ENCODE results near the gene PPP1R17.

The PPP1R17 gene

DNA sequence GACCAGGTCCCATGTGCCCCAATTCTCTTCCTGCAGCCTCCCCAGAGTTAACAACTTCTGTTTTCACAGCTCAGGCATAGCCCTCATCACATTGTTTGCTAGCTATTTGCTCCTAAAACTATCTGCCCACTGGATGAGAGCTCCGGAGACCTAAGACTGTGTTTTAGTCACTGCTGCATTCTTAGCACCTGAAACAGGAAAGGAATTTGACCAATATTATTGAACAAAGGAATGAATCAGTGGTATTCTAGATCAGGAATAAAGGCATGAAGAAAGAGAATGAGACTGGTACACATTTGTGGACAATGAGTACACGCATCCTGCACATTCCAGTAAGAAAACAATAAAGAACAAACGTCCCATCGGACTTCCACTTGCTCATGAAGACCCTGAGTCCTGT, 54.8 kb downstream of the PPP1R17 start:
- TF ChIP-seq ZNF169 (tag by site-specific recombination; IDR thresholded peaks at IDR 0.05): no peak
- TF ChIP-seq SCRT2 (tag by site-specific recombination; IDR thresholded peaks at IDR 0.05): no peak
- TF ChIP-seq, protein P1, sequence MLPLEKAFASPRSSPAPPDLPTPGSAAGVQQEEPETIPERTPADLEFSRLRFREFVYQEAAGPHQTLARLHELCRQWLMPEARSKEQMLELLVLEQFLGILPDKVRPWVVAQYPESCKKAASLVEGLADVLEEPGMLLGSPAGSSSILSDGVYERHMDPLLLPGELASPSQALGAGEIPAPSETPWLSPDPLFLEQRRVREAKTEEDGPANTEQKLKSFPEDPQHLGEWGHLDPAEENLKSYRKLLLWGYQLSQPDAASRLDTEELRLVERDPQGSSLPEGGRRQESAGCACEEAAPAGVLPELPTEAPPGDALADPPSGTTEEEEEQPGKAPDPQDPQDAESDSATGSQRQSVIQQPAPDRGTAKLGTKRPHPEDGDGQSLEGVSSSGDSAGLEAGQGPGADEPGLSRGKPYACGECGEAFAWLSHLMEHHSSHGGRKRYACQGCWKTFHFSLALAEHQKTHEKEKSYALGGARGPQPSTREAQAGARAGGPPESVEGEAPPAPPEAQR (tag by site-specific recombination; IDR thresholded peaks at IDR 0.05): no peak
- TF ChIP-seq, protein P2, sequence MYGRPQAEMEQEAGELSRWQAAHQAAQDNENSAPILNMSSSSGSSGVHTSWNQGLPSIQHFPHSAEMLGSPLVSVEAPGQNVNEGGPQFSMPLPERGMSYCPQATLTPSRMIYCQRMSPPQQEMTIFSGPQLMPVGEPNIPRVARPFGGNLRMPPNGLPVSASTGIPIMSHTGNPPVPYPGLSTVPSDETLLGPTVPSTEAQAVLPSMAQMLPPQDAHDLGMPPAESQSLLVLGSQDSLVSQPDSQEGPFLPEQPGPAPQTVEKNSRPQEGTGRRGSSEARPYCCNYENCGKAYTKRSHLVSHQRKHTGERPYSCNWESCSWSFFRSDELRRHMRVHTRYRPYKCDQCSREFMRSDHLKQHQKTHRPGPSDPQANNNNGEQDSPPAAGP (tag by site-specific recombination; IDR thresholded peaks at IDR 0.05): no peak
- TF ChIP-seq HOXC10 (CRISPR knock-in tag; IDR thresholded peaks at IDR 0.05): no peak
- TF ChIP-seq ZFP41 (tag by site-specific recombination; IDR thresholded peaks at IDR 0.05; ENCODE audit: borderline replicate concordance): no peak
- TF ChIP-seq ZNF24 (tag by site-specific recombination; IDR thresholded peaks at IDR 0.05): no peak
- TF ChIP-seq MEIS1 (CRISPR knock-in tag; IDR thresholded peaks at IDR 0.05; ENCODE audit: borderline replicate concordance): no peak
- TF ChIP-seq ZNF274 (IDR thresholded peaks at IDR 0.05; ENCODE audit: low read length): no peak
- TF ChIP-seq ZNF274 (tag by site-specific recombination; IDR thresholded peaks at IDR 0.05; ENCODE audit: borderline replicate concordance): no peak
- no peak for TF ChIP-seq ZNF133 (tag by site-specific recombination; IDR thresholded peaks at IDR 0.05)
- TF ChIP-seq ZXDB (tag by site-specific recombination; IDR thresholded peaks at IDR 0.05): no peak
- no peak for TF ChIP-seq ZSCAN30 (tag by site-specific recombination; IDR thresholded peaks at IDR 0.05)
- TF ChIP-seq SP2 (tag by site-specific recombination; IDR thresholded peaks at IDR 0.05): no peak
- no peak for TF ChIP-seq ZNF768 (tag by site-specific recombination; IDR thresholded peaks at IDR 0.05)
- TF ChIP-seq PRDM1 (tag by site-specific recombination; IDR thresholded peaks at IDR 0.05): no peak
- no peak for TF ChIP-seq ZNF19 (tag by site-specific recombination; IDR thresholded peaks at IDR 0.05; ENCODE audit: low read depth)
- Histone ChIP-seq H3K27ac (ENCODE audit: extremely low read depth, low read depth, low read length) (no peak overlapping the region), H3K4me1 (ENCODE audit: control insufficient read depth, insufficient read depth, low read length) (no peaks in the 10 kb centered on the region), H3K36me3 (ENCODE audit: control insufficient read depth in 2 of 2, insufficient read depth in 1 of 2, low read length in 2 of 2) (no peaks in the 10 kb centered on the region), H3K9me3 (ENCODE audit: control insufficient read depth, insufficient read depth, low read depth, low read length) (no peaks in the 10 kb centered on the region), H3K4me3 (ENCODE audit: low read depth, low read length) (no peak overlapping the region)
- ChIA-PET CTCF (interaction anchor here (0.5 to 1.4 kb wide), 2 partner anchors 14 to 468 kb away, joined by 3 read pairs; no protein-coding TSS in a partner anchor), POLR2A (no interaction called here)

DNA sequence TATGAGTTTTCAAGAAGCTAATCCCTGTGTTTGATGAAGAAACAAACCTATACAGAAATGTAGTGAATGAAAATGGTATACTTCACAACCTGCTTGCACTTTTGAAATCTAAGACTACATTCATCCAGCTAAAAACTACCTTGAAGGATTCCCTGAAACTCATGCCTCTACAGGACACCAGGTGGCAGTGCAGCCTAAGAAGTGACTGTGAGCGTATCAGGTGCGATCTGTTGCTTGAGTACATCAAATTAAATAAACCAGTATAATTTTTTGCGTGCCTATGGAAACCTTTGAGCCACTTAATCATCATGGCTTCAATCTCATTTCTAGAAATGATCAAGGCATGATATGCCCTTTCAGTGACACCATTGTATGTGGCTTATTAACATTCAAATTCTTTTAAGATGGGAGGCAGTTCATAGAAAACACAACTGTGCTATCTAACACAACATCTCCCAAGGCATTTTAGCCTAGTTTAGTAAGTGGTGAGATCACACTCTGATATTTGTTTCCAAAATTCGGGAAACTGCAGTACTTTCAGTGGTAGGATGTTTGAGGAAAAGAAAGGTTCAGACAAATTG, 57.4 kb downstream of the PPP1R17 start:
- Histone ChIP-seq H3K27ac (ENCODE audit: extremely low read depth, low read depth, low read length) (no peak overlapping the region), H3K4me1 (ENCODE audit: control insufficient read depth, insufficient read depth, low read length) (no peaks in the 10 kb centered on the region), H3K4me3 (ENCODE audit: low read depth, low read length) (no peak overlapping the region), H3K36me3 (ENCODE audit: control insufficient read depth in 2 of 2, insufficient read depth in 1 of 2, low read length in 2 of 2) (no peaks in the 10 kb centered on the region), H3K9me3 (ENCODE audit: control insufficient read depth, insufficient read depth, low read depth, low read length) (no peaks in the 10 kb centered on the region)
- CTCF ChIA-PET: interaction anchor here (0.6 to 3.7 kb wide), 29 partner anchors 10 to 1713 kb away, joined by 3 to 62 read pairs (median 4); no protein-coding TSS in a partner anchor
- TF ChIP-seq ZNF391 (tag by site-specific recombination; IDR thresholded peaks at IDR 0.05; ENCODE audit: borderline replicate concordance, low read depth) (no peak), SCRT2 (tag by site-specific recombination; IDR thresholded peaks at IDR 0.05) (peak; percentile 94), SCRT1 (tag by site-specific recombination; IDR thresholded peaks at IDR 0.05; ENCODE audit: borderline replicate concordance) (peak; percentile 63; the same call in 1 of the 2 replicates), ZNF146 (tag by site-specific recombination; IDR thresholded peaks at IDR 0.05) (no peak), ZNF654 (tag by site-specific recombination; IDR thresholded peaks at IDR 0.05; ENCODE audit: low read depth) (peak; percentile 68), ZNF302 (tag by site-specific recombination; IDR thresholded peaks at IDR 0.05; ENCODE audit: low read depth) (no peak)
- TF ChIP-seq, protein P3, sequence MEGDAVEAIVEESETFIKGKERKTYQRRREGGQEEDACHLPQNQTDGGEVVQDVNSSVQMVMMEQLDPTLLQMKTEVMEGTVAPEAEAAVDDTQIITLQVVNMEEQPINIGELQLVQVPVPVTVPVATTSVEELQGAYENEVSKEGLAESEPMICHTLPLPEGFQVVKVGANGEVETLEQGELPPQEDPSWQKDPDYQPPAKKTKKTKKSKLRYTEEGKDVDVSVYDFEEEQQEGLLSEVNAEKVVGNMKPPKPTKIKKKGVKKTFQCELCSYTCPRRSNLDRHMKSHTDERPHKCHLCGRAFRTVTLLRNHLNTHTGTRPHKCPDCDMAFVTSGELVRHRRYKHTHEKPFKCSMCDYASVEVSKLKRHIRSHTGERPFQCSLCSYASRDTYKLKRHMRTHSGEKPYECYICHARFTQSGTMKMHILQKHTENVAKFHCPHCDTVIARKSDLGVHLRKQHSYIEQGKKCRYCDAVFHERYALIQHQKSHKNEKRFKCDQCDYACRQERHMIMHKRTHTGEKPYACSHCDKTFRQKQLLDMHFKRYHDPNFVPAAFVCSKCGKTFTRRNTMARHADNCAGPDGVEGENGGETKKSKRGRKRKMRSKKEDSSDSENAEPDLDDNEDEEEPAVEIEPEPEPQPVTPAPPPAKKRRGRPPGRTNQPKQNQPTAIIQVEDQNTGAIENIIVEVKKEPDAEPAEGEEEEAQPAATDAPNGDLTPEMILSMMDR (tag by site-specific recombination; IDR thresholded peaks at IDR 0.05): 0 out of 2 replicates have a peak, but pooled peaks have one; percentile 17
- POLR2A ChIA-PET: no interaction called here

All from HEK293 (cell line).